Neural progenitor cell (in vitro differentiated cells): ENCODE results near the gene BCR. TPM values are rescaled to one million over a fixed set of nuclear protein-coding genes. Genes with fewer than 3 reads are reported as not detected.
A peak's percentile ranks its signal among the peaks of the same experiment; 100 is the strongest.

ENCODE experiments used
- DNase-seq: peaks from one replicate; pipeline ENCODE4 v3.0.0-alpha.2; 2016; ENCODE audit warnings: low spot score
- H2AFZ ChIP-seq: fragments of 200-600 bp; sonication (generic); replicated peaks from 2 replicates; pipeline ENCODE4 v1.6.1; 2016; ENCODE audit warnings: antibody characterized with exemption
- H3F3A ChIP-seq: fragments of 200-600 bp; sonication (generic); 2 replicates; pipeline ENCODE4 v1.6.1; 2016; ENCODE audit warnings: antibody characterized with exemption, low read depth
- H3K27ac ChIP-seq: fragments of 200-600 bp; sonication (generic); 2 replicates; pipeline ENCODE4 v1.5.1; 2016; ENCODE audit warnings: mild to moderate bottlenecking
- H3K27me3 ChIP-seq: fragments of 200-600 bp; sonication (generic); 2 replicates; pipeline ENCODE4 v1.6.1; 2016; ENCODE audit warnings: mild to moderate bottlenecking, moderate library complexity
- H3K36me3 ChIP-seq: fragments of 200-600 bp; sonication (generic); 2 replicates; pipeline ENCODE4 v1.5.1; 2016
- H3K4me1 ChIP-seq: fragments of 200-600 bp; sonication (generic); 2 replicates; pipeline ENCODE4 v1.6.1; 2016; ENCODE audit warnings: mixed run types
- H3K4me2 ChIP-seq: fragments of 200-600 bp; sonication (generic); 2 replicates; pipeline ENCODE4 v1.6.1; 2016
- H3K4me3 ChIP-seq: fragments of 200-600 bp; sonication (generic); 2 replicates; pipeline ENCODE4 v1.5.1; 2016
- H3K79me2 ChIP-seq: fragments of 200-600 bp; sonication (generic); 2 replicates; pipeline ENCODE4 v1.6.1; 2016; ENCODE audit warnings: low read depth
- H3K9ac ChIP-seq: fragments of 200-600 bp; sonication (generic); 2 replicates; pipeline ENCODE4 v1.6.1; 2016
- H3K9me3 ChIP-seq: fragments of 200-600 bp; sonication (generic); 2 replicates; pipeline ENCODE4 v1.5.1; 2016; ENCODE audit warnings: low read depth
- H4K20me1 ChIP-seq: fragments of 200-600 bp; sonication (generic); 2 replicates; pipeline ENCODE4 v1.6.1; 2016; ENCODE audit warnings: low read depth
- H3K27ac Mint-ChIP-seq: 3 replicates; pipeline ENCODE4 v1.8.0; 2021; ENCODE audit warnings: mixed read lengths
- H3K27me3 Mint-ChIP-seq: 2 replicates; pipeline ENCODE4 v1.8.0; 2022; ENCODE audit warnings: low read depth, mild to moderate bottlenecking, inconsistent platforms, moderate library complexity, mixed read lengths; ENCODE audit not compliant: insufficient read depth
- H3K36me3 Mint-ChIP-seq: 3 replicates; pipeline ENCODE4 v1.8.0; 2021; ENCODE audit warnings: mixed read lengths
- H3K4me1 Mint-ChIP-seq: 3 replicates; pipeline ENCODE4 v1.8.0; 2021; ENCODE audit warnings: mixed read lengths
- H3K4me3 Mint-ChIP-seq: 3 replicates; pipeline ENCODE4 v1.8.0; 2021; ENCODE audit warnings: mild to moderate bottlenecking, moderate library complexity, mixed read lengths
- H3K9me3 Mint-ChIP-seq: 3 replicates; pipeline ENCODE4 v1.8.0; 2020; ENCODE audit warnings: mixed read lengths
- CTCF ChIP-seq: fragments of 200-600 bp; sonication (generic); IDR thresholded peaks from 2 replicates; pipeline ENCODE4 v1.5.1; 2017; ENCODE audit warnings: antibody characterized with exemption, mild to moderate bottlenecking
- EZH2 ChIP-seq: fragments of 200-600 bp; sonication (generic); IDR thresholded peaks from 2 replicates; pipeline ENCODE4 v1.6.1; 2017; ENCODE audit warnings: antibody characterized with exemption, mild to moderate bottlenecking, moderate library complexity
- EZH2phosphoT487 ChIP-seq: fragments of 200-600 bp; sonication (generic); IDR thresholded peaks from 2 replicates; pipeline ENCODE4 v1.6.1; 2017; ENCODE audit warnings: antibody characterized with exemption
- total RNA-seq: library from RNA; depleted of rRNA; stranded (reverse); fragments of >200 nt; gene quantifications from 2 replicates; pipeline ENCODE4 v1.2.3, GENCODE V29; 2015; ENCODE audit warnings: low replicate concordance

Gene BCR
- total RNA-seq, 1 donor from 2014 or later, result 35.5 TPM

- Histone ChIP-seq H3K9ac (no peak overlapping the region), H3K36me3 (no peaks in the 10 kb centered on the region), H2AFZ (no peak overlapping the region), H3K4me1 (peaks cover 64% of the 10 kb centered on the region), H3K4me2 (peak overlapping the region; percentile 10), H3F3A (peaks cover 36% of the 10 kb centered on the region), H3K27ac (no peak overlapping the region), H3K27me3 (no peaks in the 10 kb centered on the region), H3K9me3 (no peaks in the 10 kb centered on the region), H4K20me1 (peaks cover 45% of the 10 kb centered on the region), H3K4me3 (no peak overlapping the region), H3K79me2 (peaks cover 74% of the 10 kb centered on the region)
- no peak for DNase-seq
- H3K9me3 Mint-ChIP-seq, result no peaks in the 10 kb centered on the region
- peaks cover 6% of the 10 kb centered on the region for H3K27me3 Mint-ChIP-seq
- no peak for TF ChIP-seq EZH2phosphoT487
- TF ChIP-seq EZH2, result no peak
- TF ChIP-seq CTCF, result no peak
- H3K4me3 Mint-ChIP-seq, result peak overlapping the region; percentile 80
- H3K27ac Mint-ChIP-seq, result peak overlapping the region; percentile 99
- peaks cover 85% of the 10 kb centered on the region for H3K4me1 Mint-ChIP-seq
- H3K36me3 Mint-ChIP-seq, result peaks cover 6% of the 10 kb centered on the region
Measured at GRCh38 chr22:23244690-23245044, 64.4 kb downstream of the BCR start.

DNA sequence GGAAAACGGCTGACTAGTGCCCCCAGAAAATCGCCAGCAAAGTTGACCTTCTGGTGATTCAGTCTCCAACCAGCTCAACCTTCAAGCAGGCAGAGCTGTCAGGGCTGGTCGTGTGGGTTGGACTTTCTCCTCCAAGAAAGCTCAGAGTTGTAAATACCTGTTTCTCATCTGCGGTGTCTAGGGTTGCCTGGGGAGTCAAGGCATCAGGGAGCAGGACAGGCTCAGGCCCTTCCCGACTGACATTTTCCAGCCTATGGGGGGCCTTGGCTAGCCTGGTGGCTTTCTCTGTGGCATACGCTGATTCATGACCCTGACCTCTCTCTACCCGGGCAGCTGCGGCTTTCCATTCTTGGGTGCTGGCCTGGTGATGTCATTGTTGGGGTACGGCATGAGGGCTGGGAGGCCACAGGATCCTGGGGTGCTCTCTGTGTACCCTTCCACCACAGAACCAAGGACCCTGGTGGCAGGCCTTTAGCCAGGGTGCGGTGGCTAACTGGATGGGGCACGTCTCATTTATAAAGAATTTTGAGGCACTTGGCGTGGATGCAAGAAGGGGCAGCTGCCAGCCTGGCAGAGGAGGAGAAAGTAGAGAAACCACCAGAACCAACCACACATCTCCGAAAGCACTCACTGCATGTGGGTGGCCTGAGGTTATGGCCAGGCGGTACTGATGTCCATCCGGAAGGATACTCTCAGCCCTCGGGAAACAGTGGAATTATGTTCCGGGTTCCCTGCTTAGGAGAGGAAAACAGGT lies 64.9 kb downstream of the BCR start:
- H3K4me3 ChIP-seq, result no peak overlapping the region
- H3K27ac ChIP-seq, result no peak overlapping the region

DNA sequence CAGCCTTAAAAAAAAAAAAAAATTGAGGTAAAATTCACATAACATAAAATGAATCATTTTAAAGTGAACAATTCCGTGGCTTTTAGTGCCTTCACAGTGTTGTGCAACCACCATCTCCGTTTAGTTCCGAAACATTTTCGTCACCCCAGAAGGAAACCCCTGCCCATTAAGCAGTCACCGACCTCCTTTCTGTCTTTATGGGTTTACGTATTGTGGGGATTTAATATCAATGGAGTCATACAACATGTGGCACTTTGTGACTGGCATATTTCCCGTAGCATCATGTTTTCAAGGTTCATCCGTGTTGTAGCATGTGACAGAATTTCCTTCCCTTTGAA lies 65.5 kb downstream of the BCR start:
- H3K9ac ChIP-seq, result no peak overlapping the region
- no peaks in the 10 kb centered on the region for H3K9me3 ChIP-seq
- no peak overlapping the region for H3K27ac ChIP-seq
- no peaks in the 10 kb centered on the region for H3K36me3 ChIP-seq
- H3F3A ChIP-seq, result peaks cover 32% of the 10 kb centered on the region
- no peak overlapping the region for H3K4me3 Mint-ChIP-seq
- no peak for TF ChIP-seq EZH2phosphoT487
- TF ChIP-seq CTCF, result no peak
- TF ChIP-seq EZH2, result no peak
- no peak for DNase-seq
- H3K4me3 ChIP-seq, result no peak overlapping the region
- H4K20me1 ChIP-seq, result peaks cover 54% of the 10 kb centered on the region
- peaks cover 10% of the 10 kb centered on the region for H3K36me3 Mint-ChIP-seq
- no peaks in the 10 kb centered on the region for H3K9me3 Mint-ChIP-seq
- H3K79me2 ChIP-seq, result peaks cover 75% of the 10 kb centered on the region
- peak overlapping the region; percentile 91 for H3K27ac Mint-ChIP-seq
- H3K27me3 Mint-ChIP-seq, result peaks cover 7% of the 10 kb centered on the region
- no peaks in the 10 kb centered on the region for H3K27me3 ChIP-seq
- peaks cover 87% of the 10 kb centered on the region for H3K4me1 Mint-ChIP-seq
- no peak overlapping the region for H3K4me2 ChIP-seq
- no peak overlapping the region for H2AFZ ChIP-seq
- H3K4me1 ChIP-seq, result peaks cover 62% of the 10 kb centered on the region

More for the DNA sequence above, 64.9 kb downstream of the BCR start:
- H3K36me3 ChIP-seq, result no peaks in the 10 kb centered on the region
- no peak overlapping the region for H3K9ac ChIP-seq
- Mint-ChIP-seq H3K27ac (peak overlapping the region; percentile 91), H3K27me3 (peaks cover 7% of the 10 kb centered on the region), H3K4me3 (no peak overlapping the region), H3K4me1 (peaks cover 86% of the 10 kb centered on the region), H3K36me3 (peaks cover 7% of the 10 kb centered on the region), H3K9me3 (no peaks in the 10 kb centered on the region)
- TF ChIP-seq EZH2phosphoT487, result no peak
- TF ChIP-seq CTCF, result no peak
- TF ChIP-seq EZH2, result no peak
- H3K4me1 ChIP-seq, result peaks cover 64% of the 10 kb centered on the region
- DNase-seq, result no peak
- peak overlapping the region; percentile 10 for H3K4me2 ChIP-seq
- H2AFZ ChIP-seq, result no peak overlapping the region
- H3F3A ChIP-seq, result peaks cover 36% of the 10 kb centered on the region
- H3K27me3 ChIP-seq, result no peaks in the 10 kb centered on the region
- peaks cover 75% of the 10 kb centered on the region for H3K79me2 ChIP-seq
- no peaks in the 10 kb centered on the region for H3K9me3 ChIP-seq
- peaks cover 50% of the 10 kb centered on the region for H4K20me1 ChIP-seq
